Activated naive CD8-positive, alpha-beta T cell treated with anti-CD3 and anti-CD28 coated beads, Interleukin-2, amount 50 U/mL, for 24 hours (primary cell): ENCODE measurements around the gene POLR2H.

Experiments used
- ATAC-seq: fragments of 150-1000 bp; cut with Tn5 transposase; one replicate; pipeline ENCODE4 v1.10.0; 2021
- DNase-seq: peaks from one replicate; pipeline ENCODE4 v3.0.0; 2021
- H3K27ac Mint-ChIP-seq: one replicate; pipeline ENCODE4 v1.8.0; 2021; ENCODE audit warnings: mild to moderate bottlenecking, mixed read lengths
- H3K27me3 Mint-ChIP-seq: one replicate; pipeline ENCODE4 v1.8.0; 2021; ENCODE audit warnings: mixed read lengths
- H3K36me3 Mint-ChIP-seq: one replicate; pipeline ENCODE4 v1.8.0; 2021; ENCODE audit warnings: low read depth, mixed read lengths
- H3K4me1 Mint-ChIP-seq: one replicate; pipeline ENCODE4 v1.8.0; 2021; ENCODE audit warnings: mixed read lengths
- H3K4me3 Mint-ChIP-seq: one replicate; pipeline ENCODE4 v1.8.0; 2021; ENCODE audit warnings: mild to moderate bottlenecking, moderate library complexity, mixed read lengths
- H3K9me3 Mint-ChIP-seq: one replicate; pipeline ENCODE4 v1.8.0; 2021; ENCODE audit warnings: mixed read lengths

The POLR2H gene

GRCh38 chr3:184353546-184353941 lies 8.0 kb upstream of the POLR2H start:
- H3K27me3 Mint-ChIP-seq = no peaks in the 10 kb centered on the region
- DNase-seq = no peak

GRCh38 chr3:184354121-184354728 lies 7.3 kb upstream of the POLR2H start:
- DNase-seq (peak; percentile 77), ATAC-seq (peak; percentile 56)
- H3K27me3 Mint-ChIP-seq = no peaks in the 10 kb centered on the region
- H3K4me3 Mint-ChIP-seq = no peak overlapping the region
- H3K36me3 Mint-ChIP-seq = peaks cover 7% of the 10 kb centered on the region
- no peak overlapping the region for H3K27ac Mint-ChIP-seq
- no peaks in the 10 kb centered on the region for H3K4me1 Mint-ChIP-seq
- H3K9me3 Mint-ChIP-seq = no peaks in the 10 kb centered on the region

More at GRCh38 chr3:184353546-184353941, 8.0 kb upstream of the POLR2H start:
- no peak overlapping the region for H3K4me3 Mint-ChIP-seq
- H3K36me3 Mint-ChIP-seq = peaks cover 7% of the 10 kb centered on the region
- no peaks in the 10 kb centered on the region for H3K9me3 Mint-ChIP-seq
- no peak overlapping the region for H3K27ac Mint-ChIP-seq
- ATAC-seq = no peak
- no peaks in the 10 kb centered on the region for H3K4me1 Mint-ChIP-seq

GRCh38 chr3:184354754-184355153 lies 6.8 kb upstream of the POLR2H start:
- DNase-seq = no peak
- Mint-ChIP-seq H3K27me3 (no peaks in the 10 kb centered on the region), H3K9me3 (no peaks in the 10 kb centered on the region), H3K4me1 (no peaks in the 10 kb centered on the region), H3K27ac (no peak overlapping the region), H3K36me3 (peaks cover 7% of the 10 kb centered on the region), H3K4me3 (no peak overlapping the region)
- ATAC-seq = no peak

GRCh38 chr3:184355261-184356040 lies 6.1 kb upstream of the POLR2H start:
- Mint-ChIP-seq H3K9me3 (no peaks in the 10 kb centered on the region), H3K36me3 (peaks cover 7% of the 10 kb centered on the region), H3K27me3 (peaks cover 2% of the 10 kb centered on the region), H3K4me1 (peaks cover 6% of the 10 kb centered on the region), H3K27ac (no peak overlapping the region), H3K4me3 (no peak overlapping the region)
- no peak for ATAC-seq
- DNase-seq = no peak

GRCh38 chr3:184357248-184358123 lies 4.0 kb upstream of the POLR2H start:
- Mint-ChIP-seq H3K9me3 (no peaks in the 10 kb centered on the region), H3K27me3 (peaks cover 2% of the 10 kb centered on the region), H3K4me3 (no peak overlapping the region), H3K4me1 (peaks cover 12% of the 10 kb centered on the region), H3K36me3 (peaks cover 7% of the 10 kb centered on the region), H3K27ac (no peak overlapping the region)
- DNase-seq (no peak), ATAC-seq (no peak)

GRCh38 chr3:184358124-184358767 lies 3.3 kb upstream of the POLR2H start:
- H3K4me3 Mint-ChIP-seq = no peak overlapping the region

GRCh38 chr3:184358921-184359350 lies 2.6 kb upstream of the POLR2H start:
- peaks cover 16% of the 10 kb centered on the region for H3K4me1 Mint-ChIP-seq
- peaks cover 5% of the 10 kb centered on the region for H3K27me3 Mint-ChIP-seq
- H3K4me3 Mint-ChIP-seq = no peak overlapping the region
- DNase-seq (no peak), ATAC-seq (no peak)
- peaks cover 14% of the 10 kb centered on the region for H3K36me3 Mint-ChIP-seq
- H3K27ac Mint-ChIP-seq = no peak overlapping the region
- H3K9me3 Mint-ChIP-seq = no peaks in the 10 kb centered on the region

More at GRCh38 chr3:184358124-184358767, 3.3 kb upstream of the POLR2H start:
- no peak for DNase-seq
- peaks cover 9% of the 10 kb centered on the region for H3K36me3 Mint-ChIP-seq
- no peak for ATAC-seq
- no peaks in the 10 kb centered on the region for H3K9me3 Mint-ChIP-seq
- H3K27ac Mint-ChIP-seq = no peak overlapping the region
- H3K27me3 Mint-ChIP-seq = peaks cover 4% of the 10 kb centered on the region
- peaks cover 14% of the 10 kb centered on the region for H3K4me1 Mint-ChIP-seq

- Mint-ChIP-seq H3K4me3 (peak overlapping the region; percentile 87), H3K27ac (no peak overlapping the region), H3K36me3 (peaks cover 18% of the 10 kb centered on the region), H3K4me1 (peaks cover 20% of the 10 kb centered on the region), H3K9me3 (no peaks in the 10 kb centered on the region), H3K27me3 (peaks cover 5% of the 10 kb centered on the region)
- DNase-seq (no peak), ATAC-seq (no peak)
These were observed 1.9 kb upstream of the POLR2H start for GRCh38 chr3:184359610-184360009.

GRCh38 chr3:184360070-184360928 lies 1.2 kb upstream of the POLR2H start:
- DNase-seq (no peak), ATAC-seq (no peak)
- Mint-ChIP-seq H3K4me1 (peaks cover 27% of the 10 kb centered on the region), H3K27ac (peak overlapping the region; percentile 54), H3K9me3 (no peaks in the 10 kb centered on the region), H3K27me3 (peaks cover 5% of the 10 kb centered on the region), H3K4me3 (peak overlapping the region; percentile 87), H3K36me3 (peaks cover 23% of the 10 kb centered on the region)

GRCh38 chr3:184360929-184361531 lies 480 bp upstream of the POLR2H start:
- H3K36me3 Mint-ChIP-seq = peaks cover 24% of the 10 kb centered on the region
- DNase-seq (no peak), ATAC-seq (no peak)
- peaks cover 32% of the 10 kb centered on the region for H3K4me1 Mint-ChIP-seq
- H3K4me3 Mint-ChIP-seq = peak overlapping the region; percentile 87
- H3K27ac Mint-ChIP-seq = peak overlapping the region; percentile 54
- peaks cover 5% of the 10 kb centered on the region for H3K27me3 Mint-ChIP-seq
- H3K9me3 Mint-ChIP-seq = no peaks in the 10 kb centered on the region

- H3K27me3 Mint-ChIP-seq = peaks cover 5% of the 10 kb centered on the region
- H3K4me3 Mint-ChIP-seq = peak overlapping the region; percentile 99
- H3K36me3 Mint-ChIP-seq = peaks cover 32% of the 10 kb centered on the region
- ATAC-seq (peak; percentile 16), DNase-seq (peak; percentile 60)
- H3K27ac Mint-ChIP-seq = peak overlapping the region; percentile 95
- H3K4me1 Mint-ChIP-seq = peaks cover 40% of the 10 kb centered on the region
- no peaks in the 10 kb centered on the region for H3K9me3 Mint-ChIP-seq
These were observed 590 bp downstream of the POLR2H start for GRCh38 chr3:184361932-184362667.

- no peaks in the 10 kb centered on the region for H3K9me3 Mint-ChIP-seq
- ATAC-seq = peak; percentile 89
- DNase-seq = peak; percentile 97
- peaks cover 39% of the 10 kb centered on the region for H3K36me3 Mint-ChIP-seq
- H3K27ac Mint-ChIP-seq = peak overlapping the region; percentile 100
- H3K4me3 Mint-ChIP-seq = peak overlapping the region; percentile 99
- H3K4me1 Mint-ChIP-seq = peaks cover 43% of the 10 kb centered on the region
- H3K27me3 Mint-ChIP-seq = peaks cover 5% of the 10 kb centered on the region
These were observed 1.4 kb downstream of the POLR2H start for GRCh38 chr3:184362668-184363546.
